22Rv1 (cell line): ENCODE measurements around the gene MCEE.
"Not testable (repeated sequence)": the region's sequence is repeated elsewhere in the genome, so short reads cannot be mapped to it uniquely, and the experiment has no call there.

Experiments
- CTCF ChIP-seq: fragments of 450-650 bp; IDR thresholded peaks from 2 replicates; pipeline ENCODE4 v1.5.1; 2017; ENCODE audit warnings: mild to moderate bottlenecking
- ZFX ChIP-seq: fragments of 450-650 bp; IDR thresholded peaks from 2 replicates; pipeline ENCODE4 v1.6.1; 2017; ENCODE audit warnings: antibody characterized with exemption, borderline replicate concordance

- TF ChIP-seq CTCF, ZFX: not testable (repeated sequence)
These were observed 48.8 kb upstream of the MCEE start for GRCh38 chr2:71178836-71179235.
